Sigmoid colon (tissue), 4 donors: ENCODE data around the gene ZNF497.

Source experiments
- CTCF ChIP-seq, 4 experiments: fragments of 450-650 bp in 3 of 4; fragments of 200-600 bp in 1 of 4; IDR thresholded peaks; one replicate each; pipeline ENCODE4 v1.5.1; 2016 to 2019; ENCODE audit warnings: antibody characterized with exemption in 4 of 4, mild to moderate bottlenecking in 3 of 4, moderate library complexity in 2 of 4
- EP300 ChIP-seq, 4 donors: sonication (generic); formaldehyde crosslinking; IDR thresholded peaks; one replicate each; pipeline ENCODE4 v1.6.1; 2017; ENCODE audit warnings: antibody characterized with exemption in 4 of 4
- POLR2A ChIP-seq, 2 donors: fragments of 450-650 bp; IDR thresholded peaks; one replicate each; pipeline ENCODE4 v1.6.1; 2016; ENCODE audit warnings: antibody characterized with exemption in 2 of 2, mild to moderate bottlenecking in 2 of 2, moderate library complexity in 2 of 2
- POLR2AphosphoS5 ChIP-seq, 4 donors: sonication (generic); formaldehyde crosslinking; IDR thresholded peaks; one replicate each; pipeline ENCODE4 v1.6.1; 2017; ENCODE audit warnings: antibody characterized with exemption in 4 of 4

- no peak for TF ChIP-seq POLR2A (IDR thresholded peaks at IDR 0.05)
- TF ChIP-seq CTCF (IDR thresholded peaks at IDR 0.05) = no peak
- TF ChIP-seq EP300 (IDR thresholded peaks at IDR 0.05) = no peak
- no peak for TF ChIP-seq POLR2AphosphoS5 (IDR thresholded peaks at IDR 0.05)
Observed at GRCh38 chr19:58311345-58311865, 51.1 kb downstream of the ZNF497 start.
